B cell (primary cell): ENCODE data around the gene MYBPC3. TPM values are rescaled to one million over a fixed set of nuclear protein-coding genes. Genes with fewer than 3 reads are reported as not detected.

Source experiments
- ATAC-seq: fragments of 200-7000 bp; cut with Tn5 transposase; one replicate; pipeline ENCODE4 v1.10.0; 2021; ENCODE audit warnings: low read depth, mild to moderate bottlenecking, moderate number of reproducible peaks, moderate library complexity
- CTCF ChIA-PET: fragments of 350-600 bp; sonication (Branson Sonifier 250); formaldehyde crosslinking; loops from one replicate; lab custom pipeline; 2021; ENCODE audit warnings: antibody characterized with exemption, inconsistent platforms; lab: Charles Lee
- POLR2A ChIA-PET: fragments of 350-600 bp; sonication (Branson Sonifier 250); formaldehyde crosslinking; loops from one replicate; lab custom pipeline; 2021; ENCODE audit warnings: antibody characterized with exemption; lab: Charles Lee
- DNase-seq: peaks from one replicate; pipeline ENCODE4 v3.0.0; 2013
- H2AFZ ChIP-seq: 2 replicates; pipeline ENCODE4 v1.6.1; 2012; ENCODE audit warnings: mild to moderate bottlenecking, low read depth, low read length; ENCODE audit not compliant: insufficient read depth, poor library complexity, severe bottlenecking
- H3K27ac ChIP-seq, 2 donors: 1 replicate in 1 of 2; 2 replicates in 1 of 2; pipeline ENCODE4 v1.5.1; 2012 to 2013; ENCODE audit warnings: low read length in 2 of 2, mild to moderate bottlenecking in 2 of 2, moderate library complexity in 1 of 2
- H3K27me3 ChIP-seq, 4 experiments: fragments of 200-600 bp in 1 of 4; sonication (generic) in 1 of 4; replicated peaks in 1 of 4; 1 replicate in 2 of 4; 2 replicates in 2 of 4; pipeline versions ENCODE4 v1.6.1 to v1.7.0; 2013 to 2016; ENCODE audit warnings: low read length in 3 of 4, mild to moderate bottlenecking in 2 of 4, mixed read lengths in 1 of 4, moderate library complexity in 1 of 4; ENCODE audit not compliant: insufficient read depth in 4 of 4, control insufficient read depth in 3 of 4; ENCODE audit errors: control extremely low read depth in 1 of 4
- H3K36me3 ChIP-seq, 2 experiments: replicated peaks in 1 of 2; 1 replicate in 1 of 2; 2 replicates in 1 of 2; pipeline versions ENCODE4 v1.6.1 to v1.7.1; 2013; ENCODE audit warnings: low read length in 1 of 2; ENCODE audit not compliant: insufficient read depth in 2 of 2, control insufficient read depth in 1 of 2; ENCODE audit errors: control extremely low read depth in 1 of 2, extremely low read depth in 1 of 2
- H3K4me1 ChIP-seq, 2 donors: fragments of 200-600 bp in 1 of 2; sonication (generic) in 1 of 2; 1 replicate in 1 of 2; 2 replicates in 1 of 2; pipeline versions ENCODE4 v1.5.1 to v1.6.1; 2013 to 2017; ENCODE audit warnings: low read length in 2 of 2; ENCODE audit not compliant: control insufficient read depth in 2 of 2, insufficient read depth in 2 of 2
- H3K4me2 ChIP-seq: replicated peaks from 2 replicates; pipeline ENCODE3; 2012; ENCODE audit warnings: mild to moderate bottlenecking, low read depth, low read length; ENCODE audit not compliant: poor library complexity, severe bottlenecking
- H3K4me3 ChIP-seq, 5 experiments: fragments of 200-600 bp in 1 of 5; sonication (generic) in 1 of 5; 1 replicate in 3 of 5; 2 replicates in 2 of 5; pipeline versions ENCODE4 v1.5.1 to v1.7.0; 2011 to 2016; ENCODE audit warnings: low read length in 4 of 5, mild to moderate bottlenecking in 4 of 5, low read depth in 2 of 5, control low read depth in 1 of 5, moderate library complexity in 1 of 5; ENCODE audit not compliant: insufficient read depth in 1 of 5; ENCODE audit errors: control extremely low read depth in 1 of 5, extremely low read depth in 1 of 5
- H3K79me2 ChIP-seq: fragments of 200-600 bp; sonication (generic); one replicate; pipeline ENCODE4 v1.6.0; 2016; ENCODE audit warnings: low read length; ENCODE audit not compliant: control insufficient read depth, insufficient read depth
- H3K9ac ChIP-seq: fragments of 200-600 bp; sonication (generic); 2 replicates; pipeline ENCODE4 v1.6.1; 2017; ENCODE audit warnings: mild to moderate bottlenecking, low read length, moderate library complexity
- H3K9me3 ChIP-seq, 3 donors: one replicate each; pipeline versions ENCODE4 v1.6.1 to v1.7.1; 2013; ENCODE audit warnings: low read length in 2 of 3; ENCODE audit not compliant: control insufficient read depth in 2 of 3, insufficient read depth in 1 of 3; ENCODE audit errors: control extremely low read depth in 1 of 3
- H4K20me1 ChIP-seq: 2 replicates; pipeline ENCODE4 v1.6.0; 2012; ENCODE audit warnings: mild to moderate bottlenecking, low read length; ENCODE audit not compliant: insufficient read depth, control insufficient read depth, poor library complexity, severe bottlenecking
- H3K27ac Mint-ChIP-seq: one replicate; pipeline ENCODE4 v1.8.0; 2021; ENCODE audit warnings: mixed read lengths
- H3K27me3 Mint-ChIP-seq: one replicate; pipeline ENCODE4 v1.8.0; 2021; ENCODE audit warnings: mixed read lengths
- H3K4me1 Mint-ChIP-seq: one replicate; pipeline ENCODE4 v1.8.0; 2021; ENCODE audit warnings: mixed read lengths
- H3K4me3 Mint-ChIP-seq: one replicate; pipeline ENCODE4 v1.8.0; 2021; ENCODE audit warnings: mixed read lengths
- H3K9me3 Mint-ChIP-seq: one replicate; pipeline ENCODE4 v1.8.0; 2022; ENCODE audit warnings: mixed read lengths; ENCODE audit not compliant: insufficient read depth
- CTCF ChIP-seq: fragments of 200-600 bp; IDR thresholded peaks from one replicate; pipeline ENCODE4 v1.8.0; 2022; ENCODE audit warnings: antibody characterized with exemption, mild to moderate bottlenecking
- EZH2 ChIP-seq: IDR thresholded peaks from 2 replicates; pipeline ENCODE4 v1.6.1; 2012; ENCODE audit warnings: borderline replicate concordance, low read depth, mild to moderate bottlenecking, moderate library complexity, low read length; ENCODE audit not compliant: insufficient read depth, poor library complexity, severe bottlenecking
- WGBS: methylation state at CpG from one replicate; pipeline ENCODE4 v1.1.5; 2013; ENCODE audit warnings: missing lambda C conversion rate; ENCODE audit not compliant: insufficient coverage; 5-methylcytosine and 5-hydroxymethylcytosine counted together
- intact Hi-C: fragments of 100-400 bp; cut with micrococcal nuclease; formaldehyde crosslinking; loops from one replicate; pipeline ENCODE4 v1.10.0; 2022
- polyA plus RNA-seq: library from polyadenylated mRNA; depleted of rRNA; stranded (reverse); fragments of >200 nt; gene quantifications from 2 replicates; pipeline ENCODE4 v1.2.3, GENCODE V29; 2012
- total RNA-seq, 2 donors: library from RNA; stranded (reverse); fragments of 120-200 nt in 1 of 2; gene quantifications; 1 replicate in 1 of 2; 2 replicates in 1 of 2; pipeline versions ENCODE4 v1.2.3 to v1.2.4, GENCODE V29; 2013 to 2022

MYBPC3 gene
- total and polyA plus RNA-seq, 2 donors (not counting 1 experiment from before 2014, with no cell fraction given) = 0.67 to 1.4 TPM

- H3K27me3 ChIP-seq = no peaks in the 10 kb centered on the region
- Mint-ChIP-seq H3K4me1 (peaks cover 49% of the 10 kb centered on the region), H3K9me3 (no peaks in the 10 kb centered on the region), H3K27me3 (no peaks in the 10 kb centered on the region), H3K27ac (peak overlapping the region; percentile 74), H3K4me3 (no peak overlapping the region)
- no peak overlapping the region for H3K9ac ChIP-seq
- ChIA-PET CTCF (interaction anchor here (0.8 to 5.7 kb wide), 4 partner anchors 12 to 17 kb away, joined by 3 to 72 read pairs (median 9); partner anchors contain the start of gene SPI1), POLR2A (interaction anchor here (0.8 to 2.2 kb wide), 4 partner anchors 10 to 143 kb away, joined by 3 to 7 read pairs (median 4); partner anchors contain the start of gene SPI1)
- WGBS = 99% methylated on average over 6 of the region's 6 CpGs
- no peak overlapping the region for H3K4me2 ChIP-seq
- H3K79me2 ChIP-seq = peaks cover 31% of the 10 kb centered on the region
- intact Hi-C loops = no loop called here
- no peak overlapping the region for H3K27ac ChIP-seq
- H3K4me3 ChIP-seq = no peak overlapping the region
- H3K4me1 ChIP-seq = peaks cover 35 to 56% of the 10 kb centered on the region in 2 donors
- ATAC-seq (no peak), DNase-seq (peak; percentile 1)
- H4K20me1 ChIP-seq = no peaks in the 10 kb centered on the region
- H2AFZ ChIP-seq = no peak overlapping the region
- H3K9me3 ChIP-seq = no peaks in the 10 kb centered on the region
- no peaks in the 10 kb centered on the region for H3K36me3 ChIP-seq
- TF ChIP-seq EZH2 (no peak), CTCF (no peak)
Observed at GRCh38 chr11:47390422-47390760, 37.9 kb upstream of the MYBPC3 start.

GRCh38 chr11:47389577-47390421 is 37.3 kb upstream of the MYBPC3 start:
- CTCF ChIA-PET = interaction anchor here (0.6 to 5.7 kb wide), 8 partner anchors 10 to 583 kb away, joined by 3 to 72 read pairs (median 6); partner anchors contain the start of gene SPI1
- no peak for TF ChIP-seq CTCF
- TF ChIP-seq EZH2 = no peak
- 47% methylated on average over 12 of the region's 17 CpGs for WGBS
- H3K4me3 Mint-ChIP-seq = no peak overlapping the region
- H3K4me1 ChIP-seq = peaks cover 29 to 50% of the 10 kb centered on the region in 2 donors
- intact Hi-C loops = no loop called here
- H3K27ac Mint-ChIP-seq = peak overlapping the region; percentile 56
- peaks cover 25% of the 10 kb centered on the region for H3K79me2 ChIP-seq
- peaks cover 43% of the 10 kb centered on the region for H3K4me1 Mint-ChIP-seq
- no peaks in the 10 kb centered on the region for H3K36me3 ChIP-seq
- peak overlapping the region; percentile 27 for H3K4me2 ChIP-seq
- H3K4me3 ChIP-seq = no peak overlapping the region
- no peaks in the 10 kb centered on the region for H4K20me1 ChIP-seq
- ATAC-seq (no peak), DNase-seq (no peak)
- H3K27me3 ChIP-seq = no peaks in the 10 kb centered on the region
- H3K9me3 ChIP-seq = no peaks in the 10 kb centered on the region
- no peak overlapping the region for H3K9ac ChIP-seq
- POLR2A ChIA-PET = interaction anchor here (0.8 to 2.2 kb wide), 2 partner anchors 9 to 11 kb away, joined by 3 to 7 read pairs; partner anchors contain the start of gene SPI1
- H2AFZ ChIP-seq = no peak overlapping the region
- H3K27ac ChIP-seq = no peak overlapping the region
- H3K9me3 Mint-ChIP-seq = no peaks in the 10 kb centered on the region
- H3K27me3 Mint-ChIP-seq = no peaks in the 10 kb centered on the region
